ENCODE measurements around the gene LMTK2. TPM values are rescaled to one million over a fixed set of nuclear protein-coding genes. Genes with fewer than 3 reads are reported as not detected.

LMTK2 gene
- total and polyA plus RNA-seq, 2 experiments from 2014 or later, result 6.1 to 30.8 TPM

DNA sequence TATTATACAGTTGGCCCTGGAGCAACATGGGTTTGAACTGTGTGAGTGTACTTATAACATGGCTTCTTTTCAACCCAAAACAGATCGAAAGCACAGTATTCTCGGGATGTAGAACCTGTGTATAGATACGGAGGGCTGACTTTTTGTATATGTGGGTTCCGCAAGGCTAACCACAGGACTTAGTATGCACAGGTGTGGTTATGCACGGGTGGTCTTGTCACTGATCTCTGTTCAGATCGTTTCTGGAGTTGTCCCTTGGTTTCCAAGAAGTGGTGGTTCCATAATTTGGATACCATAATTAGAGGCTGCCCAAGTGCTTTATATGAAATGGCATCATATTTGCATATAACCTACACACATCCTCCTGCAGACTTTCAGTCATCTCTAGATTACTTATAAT, 93.7 kb downstream of the LMTK2 start:
- DNase-seq (ENCODE audit: low spot score), result no peak
- Mint-ChIP-seq H3K27me3 (ENCODE audit: insufficient read depth, low read depth, poor library complexity) (peaks cover 1% of the 10 kb centered on the region), H3K4me1 (no peaks in the 10 kb centered on the region), H3K27ac (no peak overlapping the region), H3K9me3 (no peaks in the 10 kb centered on the region; the same call in 2 of the 3 replicates), H3K36me3 (ENCODE audit: low read depth) (peaks cover 5% of the 10 kb centered on the region; the same call in 2 of the 3 replicates), H3K4me3 (no peak overlapping the region)
- Histone ChIP-seq H3K27ac (ENCODE audit: low read depth) (no peak overlapping the region), H3K4me1 (ENCODE audit: insufficient read depth) (no peaks in the 10 kb centered on the region), H3K4me3 (no peak overlapping the region), H4K20me1 (replicated peaks; ENCODE audit: insufficient read depth) (no peaks in the 10 kb centered on the region; the same call in none of the 2 replicates), H3K79me2 (replicated peaks; ENCODE audit: insufficient read depth) (peaks cover 45% of the 10 kb centered on the region), H2AFZ (no peak overlapping the region), H3K4me2 (no peak overlapping the region), H3K9me2 (ENCODE audit: insufficient read depth) (no peaks in the 10 kb centered on the region), H3K27me3 (ENCODE audit: insufficient read depth) (no peaks in the 10 kb centered on the region), H3K36me3 (ENCODE audit: insufficient read depth) (no peaks in the 10 kb centered on the region), H3F3A (replicated peaks; ENCODE audit: low read depth) (no peaks in the 10 kb centered on the region)
- no peak for ATAC-seq
- TF ChIP-seq EZH2phosphoT487 (IDR thresholded peaks at IDR 0.05; ENCODE audit: unreplicated experiment), result no peak
- TF ChIP-seq, protein P1, sequence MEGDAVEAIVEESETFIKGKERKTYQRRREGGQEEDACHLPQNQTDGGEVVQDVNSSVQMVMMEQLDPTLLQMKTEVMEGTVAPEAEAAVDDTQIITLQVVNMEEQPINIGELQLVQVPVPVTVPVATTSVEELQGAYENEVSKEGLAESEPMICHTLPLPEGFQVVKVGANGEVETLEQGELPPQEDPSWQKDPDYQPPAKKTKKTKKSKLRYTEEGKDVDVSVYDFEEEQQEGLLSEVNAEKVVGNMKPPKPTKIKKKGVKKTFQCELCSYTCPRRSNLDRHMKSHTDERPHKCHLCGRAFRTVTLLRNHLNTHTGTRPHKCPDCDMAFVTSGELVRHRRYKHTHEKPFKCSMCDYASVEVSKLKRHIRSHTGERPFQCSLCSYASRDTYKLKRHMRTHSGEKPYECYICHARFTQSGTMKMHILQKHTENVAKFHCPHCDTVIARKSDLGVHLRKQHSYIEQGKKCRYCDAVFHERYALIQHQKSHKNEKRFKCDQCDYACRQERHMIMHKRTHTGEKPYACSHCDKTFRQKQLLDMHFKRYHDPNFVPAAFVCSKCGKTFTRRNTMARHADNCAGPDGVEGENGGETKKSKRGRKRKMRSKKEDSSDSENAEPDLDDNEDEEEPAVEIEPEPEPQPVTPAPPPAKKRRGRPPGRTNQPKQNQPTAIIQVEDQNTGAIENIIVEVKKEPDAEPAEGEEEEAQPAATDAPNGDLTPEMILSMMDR (conservative IDR thresholded peaks at IDR 0.05; ENCODE audit: low read depth in 2 of 2), result no peak

DNA sequence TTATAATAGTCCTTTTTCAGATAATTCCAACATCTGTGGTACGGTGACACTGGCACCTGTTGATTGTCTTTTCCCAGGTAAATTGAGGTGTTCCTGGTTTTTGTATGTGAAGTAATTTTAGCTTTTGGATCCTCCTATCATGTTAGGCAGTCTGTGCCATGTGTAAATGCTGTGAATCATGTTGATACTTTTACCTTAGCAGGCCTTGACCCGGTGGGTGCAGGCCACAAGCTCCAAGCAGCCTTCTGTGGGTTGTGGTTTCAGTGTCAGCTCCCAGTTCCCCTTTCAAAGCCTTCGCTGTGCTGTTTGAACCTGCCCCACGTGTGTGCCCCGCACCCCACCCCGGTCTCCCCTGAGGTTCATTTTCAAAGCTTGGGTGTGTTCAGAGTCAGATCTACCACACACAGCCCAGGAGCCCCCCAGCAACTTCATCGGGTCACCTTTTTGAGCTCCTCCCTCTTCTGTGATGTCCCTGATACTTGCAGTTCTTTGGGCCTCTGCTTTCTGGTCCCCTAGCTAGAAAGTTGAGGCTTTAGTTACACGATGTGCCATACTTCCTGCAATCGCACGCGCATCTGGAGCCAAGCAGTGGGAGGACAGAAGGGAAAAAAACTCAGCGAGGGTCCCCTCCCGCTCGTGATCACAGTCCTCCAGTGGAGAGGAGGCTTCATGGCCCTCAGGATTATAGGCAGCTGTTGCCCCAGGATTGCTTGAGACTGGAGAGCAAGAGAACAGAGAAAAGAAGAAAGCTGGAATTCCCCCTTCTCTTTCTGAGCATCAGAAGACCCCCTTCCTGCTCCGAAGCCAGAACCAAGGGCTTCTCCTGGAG, 95.9 kb downstream of the LMTK2 start:
- no peak overlapping the region for H3K4me3 ChIP-seq
- H3K27me3 ChIP-seq (ENCODE audit: insufficient read depth), result no peaks in the 10 kb centered on the region
- DNase-seq (ENCODE audit: low spot score) (no peak), ATAC-seq (no peak)
- H3K27ac ChIP-seq (ENCODE audit: low read depth), result no peak overlapping the region
- Mint-ChIP-seq H3K4me3 (no peak overlapping the region), H3K4me1 (no peaks in the 10 kb centered on the region), H3K9me3 (no peaks in the 10 kb centered on the region; the same call in 2 of the 3 replicates), H3K27ac (peak overlapping the region; percentile 35; the same call in 1 of the 2 replicates), H3K36me3 (ENCODE audit: low read depth) (peaks cover 21% of the 10 kb centered on the region), H3K27me3 (ENCODE audit: insufficient read depth, low read depth, poor library complexity) (peaks cover 3% of the 10 kb centered on the region)
- H3F3A ChIP-seq (replicated peaks; ENCODE audit: low read depth), result no peaks in the 10 kb centered on the region
- H3K4me1 ChIP-seq (ENCODE audit: insufficient read depth), result no peaks in the 10 kb centered on the region
- H3K79me2 ChIP-seq (replicated peaks; ENCODE audit: insufficient read depth), result peaks cover 39% of the 10 kb centered on the region
- H4K20me1 ChIP-seq (replicated peaks; ENCODE audit: insufficient read depth), result no peaks in the 10 kb centered on the region; the same call in 1 of the 2 replicates
- no peak overlapping the region for H3K4me2 ChIP-seq
- TF ChIP-seq, protein P2, sequence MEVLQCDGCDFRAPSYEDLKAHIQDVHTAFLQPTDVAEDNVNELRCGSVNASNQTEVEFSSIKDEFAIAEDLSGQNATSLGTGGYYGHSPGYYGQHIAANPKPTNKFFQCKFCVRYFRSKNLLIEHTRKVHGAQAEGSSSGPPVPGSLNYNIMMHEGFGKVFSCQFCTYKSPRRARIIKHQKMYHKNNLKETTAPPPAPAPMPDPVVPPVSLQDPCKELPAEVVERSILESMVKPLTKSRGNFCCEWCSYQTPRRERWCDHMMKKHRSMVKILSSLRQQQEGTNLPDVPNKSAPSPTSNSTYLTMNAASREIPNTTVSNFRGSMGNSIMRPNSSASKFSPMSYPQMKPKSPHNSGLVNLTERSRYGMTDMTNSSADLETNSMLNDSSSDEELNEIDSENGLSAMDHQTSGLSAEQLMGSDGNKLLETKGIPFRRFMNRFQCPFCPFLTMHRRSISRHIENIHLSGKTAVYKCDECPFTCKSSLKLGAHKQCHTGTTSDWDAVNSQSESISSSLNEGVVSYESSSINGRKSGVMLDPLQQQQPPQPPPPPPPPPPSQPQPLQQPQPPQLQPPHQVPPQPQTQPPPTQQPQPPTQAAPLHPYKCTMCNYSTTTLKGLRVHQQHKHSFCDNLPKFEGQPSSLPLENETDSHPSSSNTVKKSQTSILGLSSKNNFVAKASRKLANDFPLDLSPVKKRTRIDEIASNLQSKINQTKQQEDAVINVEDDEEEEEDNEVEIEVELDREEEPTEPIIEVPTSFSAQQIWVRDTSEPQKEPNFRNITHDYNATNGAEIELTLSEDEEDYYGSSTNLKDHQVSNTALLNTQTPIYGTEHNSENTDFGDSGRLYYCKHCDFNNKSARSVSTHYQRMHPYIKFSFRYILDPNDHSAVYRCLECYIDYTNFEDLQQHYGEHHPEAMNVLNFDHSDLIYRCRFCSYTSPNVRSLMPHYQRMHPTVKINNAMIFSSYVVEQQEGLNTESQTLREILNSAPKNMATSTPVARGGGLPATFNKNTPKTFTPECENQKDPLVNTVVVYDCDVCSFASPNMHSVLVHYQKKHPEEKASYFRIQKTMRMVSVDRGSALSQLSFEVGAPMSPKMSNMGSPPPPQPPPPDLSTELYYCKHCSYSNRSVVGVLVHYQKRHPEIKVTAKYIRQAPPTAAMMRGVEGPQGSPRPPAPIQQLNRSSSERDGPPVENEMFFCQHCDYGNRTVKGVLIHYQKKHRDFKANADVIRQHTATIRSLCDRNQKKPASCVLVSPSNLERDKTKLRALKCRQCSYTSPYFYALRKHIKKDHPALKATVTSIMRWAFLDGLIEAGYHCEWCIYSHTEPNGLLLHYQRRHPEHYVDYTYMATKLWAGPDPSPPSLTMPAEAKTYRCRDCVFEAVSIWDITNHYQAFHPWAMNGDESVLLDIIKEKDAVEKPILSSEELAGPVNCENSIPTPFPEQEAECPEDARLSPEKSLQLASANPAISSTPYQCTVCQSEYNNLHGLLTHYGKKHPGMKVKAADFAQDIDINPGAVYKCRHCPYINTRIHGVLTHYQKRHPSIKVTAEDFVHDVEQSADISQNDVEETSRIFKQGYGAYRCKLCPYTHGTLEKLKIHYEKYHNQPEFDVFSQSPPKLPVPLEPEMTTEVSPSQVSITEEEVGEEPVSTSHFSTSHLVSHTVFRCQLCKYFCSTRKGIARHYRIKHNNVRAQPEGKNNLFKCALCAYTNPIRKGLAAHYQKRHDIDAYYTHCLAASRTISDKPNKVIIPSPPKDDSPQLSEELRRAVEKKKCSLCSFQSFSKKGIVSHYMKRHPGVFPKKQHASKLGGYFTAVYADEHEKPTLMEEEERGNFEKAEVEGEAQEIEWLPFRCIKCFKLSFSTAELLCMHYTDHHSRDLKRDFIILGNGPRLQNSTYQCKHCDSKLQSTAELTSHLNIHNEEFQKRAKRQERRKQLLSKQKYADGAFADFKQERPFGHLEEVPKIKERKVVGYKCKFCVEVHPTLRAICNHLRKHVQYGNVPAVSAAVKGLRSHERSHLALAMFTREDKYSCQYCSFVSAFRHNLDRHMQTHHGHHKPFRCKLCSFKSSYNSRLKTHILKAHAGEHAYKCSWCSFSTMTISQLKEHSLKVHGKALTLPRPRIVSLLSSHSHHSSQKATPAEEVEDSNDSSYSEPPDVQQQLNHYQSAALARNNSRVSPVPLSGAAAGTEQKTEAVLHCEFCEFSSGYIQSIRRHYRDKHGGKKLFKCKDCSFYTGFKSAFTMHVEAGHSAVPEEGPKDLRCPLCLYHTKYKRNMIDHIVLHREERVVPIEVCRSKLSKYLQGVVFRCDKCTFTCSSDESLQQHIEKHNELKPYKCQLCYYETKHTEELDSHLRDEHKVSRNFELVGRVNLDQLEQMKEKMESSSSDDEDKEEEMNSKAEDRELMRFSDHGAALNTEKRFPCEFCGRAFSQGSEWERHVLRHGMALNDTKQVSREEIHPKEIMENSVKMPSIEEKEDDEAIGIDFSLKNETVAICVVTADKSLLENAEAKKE (CRISPR knock-in tag; IDR thresholded peaks at IDR 0.05), result no peak
- H3K36me3 ChIP-seq (ENCODE audit: insufficient read depth), result no peaks in the 10 kb centered on the region
- no peaks in the 10 kb centered on the region for H3K9me2 ChIP-seq (ENCODE audit: insufficient read depth)
- no peak overlapping the region for H2AFZ ChIP-seq
